ENCODE results near the gene TRIM61.
"Not testable (repeated sequence)": the region's sequence is repeated elsewhere in the genome, so short reads cannot be mapped to it uniquely, and the experiment has no call there.

Gene TRIM61

GRCh38 chr4:164956766-164957643 lies 20.5 kb downstream of the TRIM61 start:
- no peaks in the 10 kb centered on the region for H3K27me3 ChIP-seq (ENCODE audit: insufficient read depth, low read length)
- no peaks in the 10 kb centered on the region for H3K9me3 ChIP-seq (ENCODE audit: insufficient read depth, low read depth, low read length)
- 58% methylated on average over 46 of the region's 46 CpGs for WGBS
- peak overlapping the region; percentile 42; the same call in 1 of the 2 replicates for H3K27ac ChIP-seq (ENCODE audit: low read depth, low read length)
- H3K4me1 ChIP-seq (ENCODE audit: insufficient read depth, low read length): peaks cover 4% of the 10 kb centered on the region
- no peaks in the 10 kb centered on the region for H3K36me3 ChIP-seq (ENCODE audit: insufficient read depth, low read length)
- H3K4me3 ChIP-seq (ENCODE audit: low read length): peak overlapping the region; percentile 71
- peak overlapping the region; percentile 57; the same call in 1 of the 2 replicates for H3K9ac ChIP-seq (ENCODE audit: low read depth, low read length)

GRCh38 chr4:164955107-164955805 lies 22.2 kb downstream of the TRIM61 start:
- Histone ChIP-seq H3K27ac (ENCODE audit: low read depth, low read length) (no peak overlapping the region), H3K9me3 (ENCODE audit: insufficient read depth, low read depth, low read length) (no peaks in the 10 kb centered on the region), H3K4me3 (ENCODE audit: low read length) (no peak overlapping the region), H3K27me3 (ENCODE audit: insufficient read depth, low read length) (no peaks in the 10 kb centered on the region), H3K9ac (ENCODE audit: low read depth, low read length) (no peak overlapping the region), H3K4me1 (ENCODE audit: insufficient read depth, low read length) (peaks cover 4% of the 10 kb centered on the region), H3K36me3 (ENCODE audit: insufficient read depth, low read length) (no peaks in the 10 kb centered on the region)
- WGBS: 98% methylated on average over 3 of the region's 4 CpGs

GRCh38 chr4:164952551-164952950 lies 24.9 kb downstream of the TRIM61 start:
- 88% methylated on average over 3 of the region's 3 CpGs for WGBS
- peaks cover 4% of the 10 kb centered on the region for H3K4me1 ChIP-seq (ENCODE audit: insufficient read depth, low read length)
- no peak overlapping the region for H3K27ac ChIP-seq (ENCODE audit: low read depth, low read length)
- H3K9ac ChIP-seq (ENCODE audit: low read depth, low read length): no peak overlapping the region
- H3K4me3 ChIP-seq (ENCODE audit: low read length): no peak overlapping the region
- no peaks in the 10 kb centered on the region for H3K36me3 ChIP-seq (ENCODE audit: insufficient read depth, low read length)
- no peaks in the 10 kb centered on the region for H3K27me3 ChIP-seq (ENCODE audit: insufficient read depth, low read length)
- no peaks in the 10 kb centered on the region for H3K9me3 ChIP-seq (ENCODE audit: insufficient read depth, low read depth, low read length)

GRCh38 chr4:164949448-164950143 lies 27.9 kb downstream of the TRIM61 start:
- no peaks in the 10 kb centered on the region for H3K27me3 ChIP-seq (ENCODE audit: insufficient read depth, low read length)

GRCh38 chr4:164948975-164949374 lies 28.5 kb downstream of the TRIM61 start:
- Histone ChIP-seq H3K4me1 (ENCODE audit: insufficient read depth, low read length) (no peaks in the 10 kb centered on the region), H3K27ac (ENCODE audit: low read depth, low read length) (no peak overlapping the region), H3K27me3 (ENCODE audit: insufficient read depth, low read length) (no peaks in the 10 kb centered on the region), H3K9me3 (ENCODE audit: insufficient read depth, low read depth, low read length) (no peaks in the 10 kb centered on the region), H3K4me3 (ENCODE audit: low read length) (no peak overlapping the region), H3K9ac (ENCODE audit: low read depth, low read length) (no peak overlapping the region), H3K36me3 (ENCODE audit: insufficient read depth, low read length) (no peaks in the 10 kb centered on the region)
- 100% methylated on average over 1 of the region's 4 CpGs for WGBS

More at GRCh38 chr4:164949448-164950143, 27.9 kb downstream of the TRIM61 start:
- Histone ChIP-seq H3K9ac (ENCODE audit: low read depth, low read length) (no peak overlapping the region), H3K27ac (ENCODE audit: low read depth, low read length) (no peak overlapping the region), H3K9me3 (ENCODE audit: insufficient read depth, low read depth, low read length) (no peaks in the 10 kb centered on the region), H3K4me3 (ENCODE audit: low read length) (no peak overlapping the region), H3K36me3 (ENCODE audit: insufficient read depth, low read length) (no peaks in the 10 kb centered on the region), H3K4me1 (ENCODE audit: insufficient read depth, low read length) (no peaks in the 10 kb centered on the region)
- WGBS: 85% methylated on average over 1 of the region's 1 CpG

GRCh38 chr4:164948006-164948405 lies 29.5 kb downstream of the TRIM61 start:
- not testable (repeated sequence) for H3K27me3 ChIP-seq (ENCODE audit: insufficient read depth, low read length); H3K4me3 ChIP-seq (ENCODE audit: low read length); H3K9ac ChIP-seq (ENCODE audit: low read depth, low read length); H3K27ac ChIP-seq (ENCODE audit: low read depth, low read length); H3K36me3 ChIP-seq (ENCODE audit: insufficient read depth, low read length); H3K4me1 ChIP-seq (ENCODE audit: insufficient read depth, low read length); H3K9me3 ChIP-seq (ENCODE audit: insufficient read depth, low read depth, low read length)
- WGBS: 91% methylated on average over 3 of the region's 3 CpGs

GRCh38 chr4:164946810-164947209 lies 30.6 kb downstream of the TRIM61 start:
- Histone ChIP-seq H3K4me3 (ENCODE audit: low read length) (no peak overlapping the region), H3K36me3 (ENCODE audit: insufficient read depth, low read length) (no peaks in the 10 kb centered on the region), H3K27me3 (ENCODE audit: insufficient read depth, low read length) (no peaks in the 10 kb centered on the region), H3K4me1 (ENCODE audit: insufficient read depth, low read length) (no peaks in the 10 kb centered on the region), H3K9me3 (ENCODE audit: insufficient read depth, low read depth, low read length) (no peaks in the 10 kb centered on the region), H3K9ac (ENCODE audit: low read depth, low read length) (no peak overlapping the region), H3K27ac (ENCODE audit: low read depth, low read length) (no peak overlapping the region)
- 96% methylated on average over 5 of the region's 5 CpGs for WGBS

GRCh38 chr4:164945146-164945545 lies 32.3 kb downstream of the TRIM61 start:
- Histone ChIP-seq H3K27ac (ENCODE audit: low read depth, low read length) (no peak overlapping the region), H3K27me3 (ENCODE audit: insufficient read depth, low read length) (no peaks in the 10 kb centered on the region), H3K4me3 (ENCODE audit: low read length) (no peak overlapping the region), H3K36me3 (ENCODE audit: insufficient read depth, low read length) (no peaks in the 10 kb centered on the region), H3K4me1 (ENCODE audit: insufficient read depth, low read length) (no peaks in the 10 kb centered on the region), H3K9ac (ENCODE audit: low read depth, low read length) (no peak overlapping the region), H3K9me3 (ENCODE audit: insufficient read depth, low read depth, low read length) (no peaks in the 10 kb centered on the region)
- 83% methylated on average over 5 of the region's 5 CpGs for WGBS

- no peaks in the 10 kb centered on the region for H3K4me1 ChIP-seq (ENCODE audit: insufficient read depth, low read length)
- H3K9ac ChIP-seq (ENCODE audit: low read depth, low read length): no peak overlapping the region
- H3K36me3 ChIP-seq (ENCODE audit: insufficient read depth, low read length): no peaks in the 10 kb centered on the region
- no peak overlapping the region for H3K27ac ChIP-seq (ENCODE audit: low read depth, low read length)
- 95% methylated on average over 9 of the region's 9 CpGs for WGBS
- H3K4me3 ChIP-seq (ENCODE audit: low read length): no peak overlapping the region
- no peaks in the 10 kb centered on the region for H3K27me3 ChIP-seq (ENCODE audit: insufficient read depth, low read length)
- no peaks in the 10 kb centered on the region for H3K9me3 ChIP-seq (ENCODE audit: insufficient read depth, low read depth, low read length)
Observed at GRCh38 chr4:164943192-164943591, 34.3 kb downstream of the TRIM61 start.

- Histone ChIP-seq H3K4me1 (ENCODE audit: insufficient read depth, low read length) (peaks cover 15% of the 10 kb centered on the region; the same call in 1 of the 2 replicates), H3K9me3 (ENCODE audit: insufficient read depth, low read depth, low read length) (no peaks in the 10 kb centered on the region), H3K36me3 (ENCODE audit: insufficient read depth, low read length) (no peaks in the 10 kb centered on the region), H3K4me3 (ENCODE audit: low read length) (no peak overlapping the region), H3K27ac (ENCODE audit: low read depth, low read length) (no peak overlapping the region), H3K27me3 (ENCODE audit: insufficient read depth, low read length) (no peaks in the 10 kb centered on the region), H3K9ac (ENCODE audit: low read depth, low read length) (no peak overlapping the region)
Observed at GRCh38 chr4:164937576-164938270, 39.7 kb downstream of the TRIM61 start.

Measured in HUES64 (cell line).